GM12878 (cell line): ENCODE data around the gene ASB8. TPM values are rescaled to one million over a fixed set of nuclear protein-coding genes. Genes with fewer than 3 reads are reported as not detected.

Experiments
- ATAC-seq: fragments of 200-7000 bp; cut with Tn5 transposase; 3 replicates; pipeline ENCODE4 v1.9.1; 2020; ENCODE audit warnings: mild to moderate bottlenecking, moderate library complexity
- BruUV-seq: library from RNA; stranded (reverse); fragments of 400-500 nt; replicated peaks from 2 replicates; lab custom pipeline; 2021; lab: Mats Ljungman, UMichigan
- CTCF ChIA-PET: fragments of 300-600 bp; sonication (Branson Sonifier 250); formaldehyde crosslinking; extraction: SDS; loops from one replicate; lab custom pipeline; 2021; ENCODE audit warnings: inconsistent platforms; lab: Yijun Ruan, JAX
- POLR2A ChIA-PET: fragments of 350-600 bp; formaldehyde crosslinking; extraction: SDS; loops from one replicate; lab custom pipeline; 2021; ENCODE audit warnings: inconsistent platforms; lab: Charles Lee
- RAD21 ChIA-PET: fragments of 300-600 bp; sonication (Branson Sonifier 250); formaldehyde crosslinking; loops from one replicate; lab custom pipeline; 2023; ENCODE audit warnings: antibody characterized with exemption; ENCODE audit not compliant: unreplicated experiment; lab: Charles Lee
- SMC1A ChIA-PET: fragments of 300-600 bp; sonication (Branson Sonifier 250); formaldehyde crosslinking; loops from one replicate; lab custom pipeline; 2023; ENCODE audit not compliant: unreplicated experiment, uncharacterized antibody; lab: Charles Lee
- DNase-seq: peaks from one replicate; pipeline ENCODE4 v3.0.0-alpha.2; 2011; ENCODE audit warnings: low read depth, low spot score
- FAIRE-seq: peaks from 3 replicates; lab custom pipeline; 2011; peaks lifted over from hg19 to GRCh38; lab: Jason Lieb, UNC
- H2AFZ ChIP-seq: 2 replicates; pipeline ENCODE4 v1.6.0; 2011; ENCODE audit warnings: low read depth, low read length, control low read depth; ENCODE audit not compliant: control insufficient read depth
- H3K27ac ChIP-seq: 2 replicates; pipeline ENCODE4 v1.5.1; 2011; ENCODE audit warnings: control low read depth; ENCODE audit not compliant: control insufficient read depth, insufficient read depth
- H3K27me3 ChIP-seq, 2 experiments: replicated peaks in 1 of 2; 2 replicates each; pipeline versions ENCODE4 v1.6.0 to v1.6.1; 2011; ENCODE audit warnings: low read length in 1 of 2; ENCODE audit not compliant: control insufficient read depth in 2 of 2, insufficient read depth in 2 of 2
- H3K36me3 ChIP-seq, 2 experiments: 2 replicates each; pipeline ENCODE4 v1.5.1; 2011; ENCODE audit warnings: low read length in 1 of 2; ENCODE audit not compliant: control insufficient read depth in 2 of 2, insufficient read depth in 2 of 2
- H3K4me1 ChIP-seq: 2 replicates; pipeline ENCODE4 v1.6.1; 2011; ENCODE audit warnings: mild to moderate bottlenecking, low read length, moderate library complexity, mixed read lengths; ENCODE audit not compliant: control insufficient read depth, insufficient read depth
- H3K4me2 ChIP-seq: 2 replicates; pipeline ENCODE4 v1.6.0; 2011; ENCODE audit warnings: control low read depth; ENCODE audit not compliant: control insufficient read depth, insufficient read depth
- H3K4me3 ChIP-seq: fragments of 200-600 bp; sonication (generic); 2 replicates; pipeline ENCODE4 v1.5.1; 2016
- H3K79me2 ChIP-seq: 2 replicates; pipeline ENCODE4 v1.6.0; 2011; ENCODE audit warnings: low read length; ENCODE audit not compliant: control insufficient read depth, insufficient read depth
- H3K9ac ChIP-seq: 2 replicates; pipeline ENCODE4 v1.8.0; 2011; ENCODE audit warnings: low read length, control low read depth, mixed read lengths; ENCODE audit not compliant: control insufficient read depth, insufficient read depth
- H3K9me3 ChIP-seq: replicated peaks from 3 replicates; pipeline ENCODE4 v1.5.1; 2011; ENCODE audit warnings: mild to moderate bottlenecking, low read length; ENCODE audit not compliant: control insufficient read depth, insufficient read depth
- H4K20me1 ChIP-seq: 2 replicates; pipeline ENCODE4 v1.6.0; 2011; ENCODE audit not compliant: control insufficient read depth, insufficient read depth
- CEBPZ ChIP-seq: fragments of 150-350 bp; IDR thresholded peaks from 2 replicates; pipeline ENCODE4 v1.6.1; 2016; ENCODE audit warnings: low read depth, low read length
- MYB ChIP-seq: fragments of 150-350 bp; IDR thresholded peaks from 2 replicates; pipeline ENCODE4 v1.6.1; 2014; ENCODE audit warnings: mild to moderate bottlenecking, low read depth, low read length, borderline replicate concordance
- NFIC ChIP-seq: IDR thresholded peaks from 2 replicates; pipeline ENCODE4 v1.6.1; 2012; ENCODE audit warnings: low read depth, mild to moderate bottlenecking, inconsistent platforms, low read length, moderate library complexity
- NFXL1 ChIP-seq: fragments of 450-650 bp; IDR thresholded peaks from 2 replicates; pipeline ENCODE4 v1.6.1; 2017; ENCODE audit warnings: antibody characterized with exemption, mild to moderate bottlenecking, borderline replicate concordance
- NR2C2 ChIP-seq: IDR thresholded peaks from 2 replicates; pipeline ENCODE4 v1.6.1; 2011; ENCODE audit warnings: borderline replicate concordance, low read depth; ENCODE audit not compliant: control insufficient read depth, insufficient read length
- REST ChIP-seq: IDR thresholded peaks from 2 replicates; pipeline ENCODE4 v1.6.1; 2012; ENCODE audit warnings: mild to moderate bottlenecking, low read depth, low read length
- SMAD5 ChIP-seq: IDR thresholded peaks from 2 replicates; pipeline ENCODE4 v1.6.1; 2016; ENCODE audit warnings: antibody characterized with exemption, low read depth
- USF1 ChIP-seq: IDR thresholded peaks from 2 replicates; pipeline ENCODE4 v1.6.1; 2011; ENCODE audit warnings: borderline replicate concordance, low read depth, mild to moderate bottlenecking, moderate library complexity, mixed read lengths, low read length; ENCODE audit not compliant: insufficient read depth; ENCODE audit errors: extremely low read length
- USF2 ChIP-seq: IDR thresholded peaks from 2 replicates; pipeline ENCODE4 v1.6.1; 2011; ENCODE audit warnings: low read depth, low read length, improper control_type of control experiment, borderline replicate concordance
- ZNF217 ChIP-seq: fragments of 450-650 bp; IDR thresholded peaks from 2 replicates; pipeline ENCODE4 v1.6.1; 2017; ENCODE audit warnings: antibody characterized with exemption, mild to moderate bottlenecking
- WGBS: methylation state at CpG from one replicate; pipeline ENCODE4 v1.1.6; 2016; ENCODE audit warnings: low lambda C conversion rate; ENCODE audit not compliant: insufficient replicate concordance, insufficient coverage; ENCODE audit errors: missing lambda C conversion rate; 5-methylcytosine and 5-hydroxymethylcytosine counted together
- in situ Hi-C: fragments of 300-500 bp; cut with MboI; formaldehyde crosslinking; loops from 9 replicates; pipeline ENCODE4 v1.14.3; 2018; ENCODE audit warnings: mixed read lengths
- intact Hi-C: fragments of 100-400 bp; cut with micrococcal nuclease; formaldehyde crosslinking; loops from one replicate; pipeline ENCODE4 v1.14.2; 2022; ENCODE audit not compliant: unreplicated experiment
- polyA plus RNA-seq, 11 experiments: library from polyadenylated mRNA; depleted of rRNA in 4 of 11; unstranded in 6 of 11; stranded (reverse) in 5 of 11; fragments of >200 nt; fragmentation: Nextera tagmentation in 4 of 11; fragmentation: Illumina TruSeq in 1 of 11; extraction: Ambion mirVana in 4 of 11; extraction: Trizol in 1 of 11; gene quantifications; 1 replicate in 1 of 11; 2 replicates in 10 of 11; pipeline versions ENCODE4 v1.2.1 to v1.2.3, GENCODE V29; 2011 to 2016; ENCODE audit warnings: inconsistent platforms in 2 of 11, missing spikeins in 2 of 11, low read depth in 1 of 11
- total RNA-seq, 4 experiments: library from RNA; depleted of rRNA in 3 of 4; stranded (reverse); fragments of >200 nt in 3 of 4; fragmentation: Illumina TruSeq in 1 of 4; extraction: Trizol in 1 of 4; gene quantifications; 2 replicates each; pipeline versions ENCODE4 v1.2.1 to v1.2.3, GENCODE V29; 2013 to 2021

Gene ASB8
- total and polyA plus RNA-seq, 10 of the 15 experiments (the other 5 are each of a cell fraction or from before 2014, with no cell fraction given): 23.7 to 48.0 (median 29.1) TPM

- Histone ChIP-seq H3K79me2 (no peaks in the 10 kb centered on the region), H2AFZ (no peak overlapping the region), H3K9me3 (no peaks in the 10 kb centered on the region), H3K4me2 (no peak overlapping the region), H3K36me3 (peaks cover 22 to 45% of the 10 kb centered on the region in 2 experiments), H3K4me1 (no peaks in the 10 kb centered on the region), H3K9ac (no peak overlapping the region), H3K4me3 (no peak overlapping the region), H3K27me3 (no peaks in the 10 kb centered on the region), H4K20me1 (no peaks in the 10 kb centered on the region), H3K27ac (no peak overlapping the region)
- in situ Hi-C loops (no loop called here), intact Hi-C loops (no loop called here)
- ChIA-PET POLR2A (interaction anchor here (0.7 to 1.2 kb wide), 2 partner anchors 9 to 268 kb away, joined by 3 read pairs; no protein-coding TSS in a partner anchor), SMC1A (interaction anchor here (1.0 to 1.5 kb wide), 3 partner anchors 9 to 25 kb away, joined by 3 read pairs; no protein-coding TSS in a partner anchor), RAD21 (no interaction called here), CTCF (no interaction called here)
- no peak for TF ChIP-seq CEBPZ
- no peak for TF ChIP-seq SMAD5
- TF ChIP-seq ZNF217: no peak
- no peak for TF ChIP-seq NR2C2
- no peak for TF ChIP-seq NFXL1
- no peak for TF ChIP-seq NFIC
- TF ChIP-seq REST: no peak
- TF ChIP-seq USF2: no peak
- TF ChIP-seq MYB: no peak
- TF ChIP-seq USF1: no peak
- DNase-seq (no peak), ATAC-seq (no peak), FAIRE-seq (no peak)
- BruUV-seq: no TSS peak
- 91% methylated on average over 7 of the region's 7 CpGs for WGBS
Observed at GRCh38 chr12:48142818-48143674, 14.3 kb downstream of the ASB8 start.
